Neural cell (in vitro differentiated cells): ENCODE results near the gene PRR12. TPM values are rescaled to one million over a fixed set of nuclear protein-coding genes. Genes with fewer than 3 reads are reported as not detected.

Experiments used
- H2AFZ ChIP-seq: fragments of 200-600, 300-800 bp; sonication (generic), shearing (Covaris generic); 2 replicates; pipeline ENCODE4 v1.6.0; 2014; ENCODE audit warnings: low read depth, mild to moderate bottlenecking, antibody characterized with exemption, low read length, moderate library complexity
- H3F3A ChIP-seq: fragments of 200-600 bp; shearing (Covaris generic); 2 replicates; pipeline ENCODE4 v1.6.1; 2016; ENCODE audit warnings: mild to moderate bottlenecking, moderate library complexity, mixed read lengths, antibody characterized with exemption, low read length; ENCODE audit not compliant: insufficient read depth, poor library complexity, severe bottlenecking
- H3K27ac ChIP-seq: fragments of 200-600, 300-800 bp; sonication (generic), shearing (Covaris generic); 2 replicates; pipeline ENCODE4 v1.5.1; 2014; ENCODE audit warnings: mild to moderate bottlenecking, low read length, moderate library complexity
- H3K27me3 ChIP-seq: fragments of 300-800, 200-600 bp; sonication (generic), shearing (Covaris generic); 2 replicates; pipeline ENCODE4 v1.6.0; 2014; ENCODE audit warnings: mild to moderate bottlenecking, low read depth, low read length, moderate library complexity; ENCODE audit not compliant: insufficient read depth
- H3K36me3 ChIP-seq: fragments of 300-800, 200-600 bp; sonication (generic), shearing (Covaris generic); 2 replicates; pipeline ENCODE4 v1.5.1; 2014; ENCODE audit warnings: mild to moderate bottlenecking, antibody characterized with exemption, low read length, moderate library complexity; ENCODE audit not compliant: insufficient read depth
- H3K4me2 ChIP-seq: fragments of 300-800, 200-600 bp; sonication (generic), shearing (Covaris generic); 2 replicates; pipeline ENCODE4 v1.6.0; 2014; ENCODE audit warnings: mild to moderate bottlenecking, low read length
- H3K4me3 ChIP-seq: fragments of 300-800, 200-600 bp; sonication (generic), shearing (Covaris generic); 2 replicates; pipeline ENCODE4 v1.5.1; 2014; ENCODE audit warnings: mild to moderate bottlenecking, low read length, moderate library complexity
- H3K79me2 ChIP-seq: fragments of 200-600 bp; shearing (Covaris generic); replicated peaks from 2 replicates; pipeline ENCODE4 v1.6.0; 2014; ENCODE audit warnings: mild to moderate bottlenecking, low read length, moderate library complexity; ENCODE audit not compliant: insufficient read depth
- H3K9ac ChIP-seq: fragments of 300-800, 200-600 bp; sonication (generic), shearing (Covaris generic); 2 replicates; pipeline ENCODE4 v1.6.1; 2016; ENCODE audit warnings: mild to moderate bottlenecking, low read length, mixed read lengths
- H3K9me2 ChIP-seq: fragments of 200-600 bp; shearing (Covaris generic); 2 replicates; pipeline ENCODE4 v1.6.1; 2016; ENCODE audit warnings: mild to moderate bottlenecking, low read length, mixed read lengths; ENCODE audit not compliant: insufficient read depth
- H3K9me3 ChIP-seq: fragments of 200-600, 300-800 bp; sonication (generic), shearing (Covaris generic); 2 replicates; pipeline ENCODE4 v1.6.1; 2016; ENCODE audit warnings: mild to moderate bottlenecking, mixed run types, low read length, moderate library complexity, mixed read lengths
- H4K20me1 ChIP-seq: fragments of 200-600 bp; shearing (Covaris generic); 2 replicates; pipeline ENCODE4 v1.6.1; 2016; ENCODE audit warnings: mild to moderate bottlenecking, mixed run types; ENCODE audit not compliant: insufficient read depth
- EP300 ChIP-seq: fragments of 450-650 bp; conservative IDR thresholded peaks from 2 replicates; pipeline ENCODE4 v1.6.1; 2014; ENCODE audit warnings: antibody characterized with exemption, mild to moderate bottlenecking, moderate library complexity; ENCODE audit not compliant: poor library complexity, severe bottlenecking
- EZH2 ChIP-seq: fragments of 200-600, 300-800 bp; shearing (Covaris generic), sonication (generic); IDR thresholded peaks from 2 replicates; pipeline ENCODE4 v1.6.1; 2014; ENCODE audit warnings: antibody characterized with exemption, low read length, borderline replicate concordance, mild to moderate bottlenecking; ENCODE audit not compliant: insufficient read depth, poor library complexity, severe bottlenecking
- MXI1 ChIP-seq: fragments of 450-650 bp; conservative IDR thresholded peaks from 2 replicates; pipeline ENCODE4 v1.6.1; 2014; ENCODE audit warnings: antibody characterized with exemption, mild to moderate bottlenecking; ENCODE audit not compliant: poor library complexity, severe bottlenecking
- POLR2AphosphoS5 ChIP-seq: IDR thresholded peaks from 2 replicates; pipeline ENCODE4 v1.6.1; 2012
- RAD21 ChIP-seq: fragments of 450-650 bp; conservative IDR thresholded peaks from 2 replicates; pipeline ENCODE4 v1.6.1; 2014; ENCODE audit warnings: antibody characterized with exemption, mild to moderate bottlenecking, moderate library complexity
- REST ChIP-seq: IDR thresholded peaks from 2 replicates; pipeline ENCODE4 v1.6.1; 2012; ENCODE audit warnings: borderline replicate concordance
- SMC3 ChIP-seq: fragments of 450-650 bp; conservative IDR thresholded peaks from 2 replicates; pipeline ENCODE4 v1.6.1; 2014; ENCODE audit warnings: antibody characterized with exemption, mild to moderate bottlenecking, moderate library complexity; ENCODE audit not compliant: poor library complexity
- TAF1 ChIP-seq: IDR thresholded peaks from 2 replicates; pipeline ENCODE4 v1.6.1; 2012; ENCODE audit warnings: low read depth
- polyA plus RNA-seq: library from polyadenylated mRNA; depleted of rRNA; stranded (reverse); fragments of >200 nt; gene quantifications from 2 replicates; pipeline ENCODE4 v1.2.3, GENCODE V29; 2014
- TF ChIP-seq, protein P1 (sequence below): fragments of 450-650 bp; IDR thresholded peaks from 2 replicates; pipeline ENCODE4 v1.5.1; 2014; ENCODE audit warnings: antibody characterized with exemption, mild to moderate bottlenecking, moderate library complexity; ENCODE audit not compliant: poor library complexity, severe bottlenecking

The PRR12 gene
- polyA plus RNA-seq, 1 donor from 2014 or later: 1.2 TPM

DNA sequence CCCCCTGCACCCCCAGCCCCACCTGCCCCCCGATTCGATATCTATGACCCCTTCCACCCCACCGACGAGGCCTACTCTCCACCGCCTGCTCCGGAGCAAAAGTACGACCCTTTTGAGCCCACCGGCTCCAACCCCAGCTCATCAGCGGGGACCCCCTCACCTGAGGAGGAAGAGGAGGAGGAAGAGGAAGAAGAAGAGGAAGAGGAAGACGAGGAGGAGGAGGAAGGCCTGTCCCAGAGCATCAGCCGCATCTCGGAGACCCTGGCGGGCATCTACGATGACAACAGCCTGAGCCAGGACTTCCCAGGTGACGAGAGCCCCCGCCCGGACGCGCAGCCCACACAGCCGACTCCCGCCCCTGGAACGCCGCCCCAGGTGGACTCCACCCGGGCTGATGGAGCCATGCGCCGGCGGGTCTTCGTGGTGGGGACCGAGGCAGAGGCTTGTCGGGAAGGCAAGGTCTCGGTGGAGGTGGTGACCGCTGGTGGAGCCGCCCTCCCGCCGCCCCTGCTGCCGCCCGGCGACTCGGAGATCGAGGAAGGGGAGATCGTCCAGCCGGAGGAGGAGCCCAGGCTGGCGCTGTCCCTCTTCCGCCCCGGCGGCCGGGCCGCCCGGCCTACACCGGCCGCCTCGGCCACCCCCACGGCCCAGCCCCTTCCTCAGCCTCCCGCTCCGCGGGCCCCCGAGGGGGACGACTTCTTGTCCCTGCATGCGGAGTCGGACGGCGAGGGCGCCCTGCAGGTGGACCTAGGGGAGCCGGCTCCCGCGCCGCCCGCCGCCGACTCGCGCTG is 60.2 kb downstream of the PRR12 start:
- Histone ChIP-seq H3K9me3 (no peaks in the 10 kb centered on the region), H3K4me2 (no peak overlapping the region), H3F3A (no peaks in the 10 kb centered on the region), H3K27ac (no peak overlapping the region), H3K27me3 (no peaks in the 10 kb centered on the region), H3K4me3 (no peak overlapping the region), H4K20me1 (no peaks in the 10 kb centered on the region), H3K9me2 (no peaks in the 10 kb centered on the region), H3K9ac (no peak overlapping the region), H2AFZ (no peak overlapping the region), H3K79me2 (no peaks in the 10 kb centered on the region), H3K36me3 (no peaks in the 10 kb centered on the region)
- no peak for TF ChIP-seq TAF1
- TF ChIP-seq EP300: no peak
- no peak for TF ChIP-seq MXI1
- TF ChIP-seq SMC3: no peak
- TF ChIP-seq EZH2: no peak
- no peak for TF ChIP-seq REST
- TF ChIP-seq RAD21: no peak
- TF ChIP-seq, protein P1, sequence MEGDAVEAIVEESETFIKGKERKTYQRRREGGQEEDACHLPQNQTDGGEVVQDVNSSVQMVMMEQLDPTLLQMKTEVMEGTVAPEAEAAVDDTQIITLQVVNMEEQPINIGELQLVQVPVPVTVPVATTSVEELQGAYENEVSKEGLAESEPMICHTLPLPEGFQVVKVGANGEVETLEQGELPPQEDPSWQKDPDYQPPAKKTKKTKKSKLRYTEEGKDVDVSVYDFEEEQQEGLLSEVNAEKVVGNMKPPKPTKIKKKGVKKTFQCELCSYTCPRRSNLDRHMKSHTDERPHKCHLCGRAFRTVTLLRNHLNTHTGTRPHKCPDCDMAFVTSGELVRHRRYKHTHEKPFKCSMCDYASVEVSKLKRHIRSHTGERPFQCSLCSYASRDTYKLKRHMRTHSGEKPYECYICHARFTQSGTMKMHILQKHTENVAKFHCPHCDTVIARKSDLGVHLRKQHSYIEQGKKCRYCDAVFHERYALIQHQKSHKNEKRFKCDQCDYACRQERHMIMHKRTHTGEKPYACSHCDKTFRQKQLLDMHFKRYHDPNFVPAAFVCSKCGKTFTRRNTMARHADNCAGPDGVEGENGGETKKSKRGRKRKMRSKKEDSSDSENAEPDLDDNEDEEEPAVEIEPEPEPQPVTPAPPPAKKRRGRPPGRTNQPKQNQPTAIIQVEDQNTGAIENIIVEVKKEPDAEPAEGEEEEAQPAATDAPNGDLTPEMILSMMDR: no peak
- no peak for TF ChIP-seq POLR2AphosphoS5

DNA sequence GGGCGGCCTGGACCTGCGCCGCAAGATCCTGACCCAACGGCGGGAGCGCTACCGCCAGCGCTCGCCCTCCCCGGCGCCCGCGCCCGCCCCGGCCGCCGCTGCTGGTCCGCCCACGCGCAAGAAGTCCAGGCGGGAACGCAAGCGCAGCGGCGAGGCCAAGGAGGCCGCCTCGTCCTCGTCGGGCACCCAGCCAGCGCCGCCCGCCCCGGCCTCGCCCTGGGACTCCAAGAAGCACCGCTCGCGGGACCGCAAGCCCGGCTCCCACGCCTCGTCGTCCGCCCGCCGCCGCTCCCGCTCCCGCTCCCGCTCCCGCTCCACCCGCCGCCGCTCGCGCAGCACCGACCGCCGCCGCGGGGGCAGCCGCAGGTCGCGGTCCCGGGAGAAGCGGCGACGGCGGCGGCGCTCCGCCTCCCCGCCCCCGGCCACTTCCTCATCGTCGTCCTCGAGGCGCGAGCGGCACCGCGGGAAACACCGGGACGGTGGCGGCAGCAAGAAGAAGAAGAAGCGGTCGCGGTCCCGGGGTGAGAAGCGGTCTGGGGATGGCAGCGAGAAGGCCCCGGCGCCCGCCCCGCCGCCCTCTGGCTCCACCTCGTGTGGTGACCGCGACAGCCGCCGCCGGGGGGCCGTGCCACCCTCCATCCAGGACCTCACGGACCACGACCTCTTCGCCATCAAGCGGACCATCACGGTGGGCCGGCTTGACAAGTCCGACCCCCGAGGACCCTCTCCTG is 61.0 kb downstream of the PRR12 start:
- H3K9ac ChIP-seq: no peak overlapping the region
- H3K36me3 ChIP-seq: no peaks in the 10 kb centered on the region
- TF ChIP-seq EZH2 (no peak), SMC3 (no peak), TAF1 (no peak), POLR2AphosphoS5 (no peak), MXI1 (no peak)
- TF ChIP-seq, protein P1: no peak
- no peak overlapping the region for H3K27ac ChIP-seq
- no peak overlapping the region for H2AFZ ChIP-seq
- H3K79me2 ChIP-seq: no peaks in the 10 kb centered on the region
- H3K4me2 ChIP-seq: no peak overlapping the region
- no peaks in the 10 kb centered on the region for H3F3A ChIP-seq
- no peaks in the 10 kb centered on the region for H3K9me2 ChIP-seq
- no peaks in the 10 kb centered on the region for H3K9me3 ChIP-seq
- H4K20me1 ChIP-seq: no peaks in the 10 kb centered on the region
- no peaks in the 10 kb centered on the region for H3K27me3 ChIP-seq
- H3K4me3 ChIP-seq: no peak overlapping the region
